Measurements from ENCODE around the gene POLR2M. TPM values are rescaled to one million over a fixed set of nuclear protein-coding genes. Genes with fewer than 3 reads are reported as not detected.

The POLR2M gene
- total RNA-seq, 1 experiment from 2014 or later = 86.2 TPM

- ATAC-seq (no peak), DNase-seq (ENCODE audit: low read depth, low spot score) (no peak)
- Histone ChIP-seq H3K9me3 (ENCODE audit: control insufficient read depth in 1 of 2, insufficient read depth in 1 of 2, low read depth in 1 of 2, low read length in 2 of 2) (no peaks in the 10 kb centered on the region), H3K4me3 (replicated peaks in 1 of 2; ENCODE audit: low read depth in 1 of 2, low read length in 2 of 2) (no peak overlapping the region), H3K9me2 (ENCODE audit: insufficient read depth) (no peaks in the 10 kb centered on the region; the same call in 1 of the 2 replicates), H3K4me1 (ENCODE audit: control insufficient read depth in 1 of 2, insufficient read depth in 2 of 2, low read length in 2 of 2) (peaks cover 5 to 16% of the 10 kb centered on the region in 2 experiments; a peak in 3 of 4 replicates), H3K36me3 (ENCODE audit: control insufficient read depth in 1 of 2, insufficient read depth in 2 of 2, low read length in 2 of 2) (peaks cover 0 to 2% of the 10 kb centered on the region in 2 experiments; a peak in 1 of 4 replicates), H4K20me1 (ENCODE audit: insufficient read depth) (no peaks in the 10 kb centered on the region), H3K27me3 (ENCODE audit: insufficient read depth, low read length) (no peaks in the 10 kb centered on the region), H3K4me2 (ENCODE audit: low read length) (no peak overlapping the region), H3K27ac (ENCODE audit: low read depth, low read length) (no peak overlapping the region), H2AFZ (ENCODE audit: low read depth, low read length, poor library complexity, severe bottlenecking) (no peak overlapping the region), H3K79me2 (ENCODE audit: insufficient read depth, low read length) (peaks cover 19% of the 10 kb centered on the region), H3K9ac (ENCODE audit: low read length) (no peak overlapping the region)
- BruUV-seq (replicated peaks) = no TSS peak
- ChIA-PET CTCF (no interaction called here), RAD21 (ENCODE audit: low non-redundant PET in 1 of 2, low total read pairs in 2 of 2, uncharacterized antibody in 2 of 2, unreplicated experiment in 2 of 2) (no interaction called here), POLR2A (no interaction called here)
- TF ChIP-seq TCF7L2 (IDR thresholded peaks at IDR 0.05; ENCODE audit: borderline replicate concordance, extremely low read depth, insufficient read depth, insufficient read length) = no peak
- TF ChIP-seq FOSL1 (IDR thresholded peaks at IDR 0.05; ENCODE audit: low read depth) = no peak
- TF ChIP-seq SRF (IDR thresholded peaks at IDR 0.05; ENCODE audit: low read depth) = no peak
- TF ChIP-seq EGR1 (IDR thresholded peaks at IDR 0.05; ENCODE audit: low read depth) = no peak
- no peak for TF ChIP-seq REST (IDR thresholded peaks at IDR 0.05; ENCODE audit: low read depth)
- no peak for TF ChIP-seq RAD21 (IDR thresholded peaks at IDR 0.05; ENCODE audit: low read depth)
- no peak for TF ChIP-seq ATF3 (IDR thresholded peaks at IDR 0.05)
- TF ChIP-seq EZH2 (IDR thresholded peaks at IDR 0.05) = no peak
- TF ChIP-seq POLR2A (IDR thresholded peaks at IDR 0.05; ENCODE audit: borderline replicate concordance, extremely low read depth, insufficient read depth, insufficient read length) = no peak
- no peak for TF ChIP-seq POLR2AphosphoS5 (IDR thresholded peaks at IDR 0.05; ENCODE audit: low read depth, low read length)
- TF ChIP-seq CTCF (IDR thresholded peaks at IDR 0.05 in 2 of 3, conservative IDR thresholded peaks at IDR 0.05 in 1 of 3; ENCODE audit: borderline replicate concordance in 1 of 3, insufficient read depth in 1 of 3, low read depth in 2 of 3, low read length in 2 of 3) = no peak
- TF ChIP-seq YY1 (IDR thresholded peaks at IDR 0.05; ENCODE audit: extremely low read depth, insufficient replicate concordance, low read depth, low read length) = no peak
- no peak for TF ChIP-seq ELF1 (IDR thresholded peaks at IDR 0.05; ENCODE audit: borderline replicate concordance, low read depth)
- no peak for TF ChIP-seq ZFX (IDR thresholded peaks at IDR 0.05)
- no peak for TF ChIP-seq SP1 (IDR thresholded peaks at IDR 0.05; ENCODE audit: low read depth)
- no peak for TF ChIP-seq ZNF274 (IDR thresholded peaks at IDR 0.05; ENCODE audit: low read depth, low read length)
- no peak for TF ChIP-seq CEBPB (IDR thresholded peaks at IDR 0.05; ENCODE audit: low read depth)
- TF ChIP-seq ZBTB33 (IDR thresholded peaks at IDR 0.05; ENCODE audit: extremely low read depth, insufficient replicate concordance, low read length) = no peak
- intact Hi-C loops (cut with micrococcal nuclease) = no loop called here
Observed at GRCh38 chr15:57703387-57703786, 3.1 kb upstream of the POLR2M start.

Data from HCT116 (cell line).